GM12873 (cell line): ENCODE measurements around the gene KHSRP.

ENCODE experiments used
- TF ChIP-seq, protein P1 (sequence below): IDR thresholded peaks from 2 replicates; pipeline ENCODE4 v1.5.1; 2012; ENCODE audit warnings: low read depth, mild to moderate bottlenecking, moderate library complexity, low read length, control low read depth; ENCODE audit not compliant: insufficient read depth; ENCODE audit errors: missing control alignments

Gene KHSRP

GRCh38 chr19:6450166-6450565, 25.6 kb upstream of the KHSRP start:
- TF ChIP-seq, protein P1, sequence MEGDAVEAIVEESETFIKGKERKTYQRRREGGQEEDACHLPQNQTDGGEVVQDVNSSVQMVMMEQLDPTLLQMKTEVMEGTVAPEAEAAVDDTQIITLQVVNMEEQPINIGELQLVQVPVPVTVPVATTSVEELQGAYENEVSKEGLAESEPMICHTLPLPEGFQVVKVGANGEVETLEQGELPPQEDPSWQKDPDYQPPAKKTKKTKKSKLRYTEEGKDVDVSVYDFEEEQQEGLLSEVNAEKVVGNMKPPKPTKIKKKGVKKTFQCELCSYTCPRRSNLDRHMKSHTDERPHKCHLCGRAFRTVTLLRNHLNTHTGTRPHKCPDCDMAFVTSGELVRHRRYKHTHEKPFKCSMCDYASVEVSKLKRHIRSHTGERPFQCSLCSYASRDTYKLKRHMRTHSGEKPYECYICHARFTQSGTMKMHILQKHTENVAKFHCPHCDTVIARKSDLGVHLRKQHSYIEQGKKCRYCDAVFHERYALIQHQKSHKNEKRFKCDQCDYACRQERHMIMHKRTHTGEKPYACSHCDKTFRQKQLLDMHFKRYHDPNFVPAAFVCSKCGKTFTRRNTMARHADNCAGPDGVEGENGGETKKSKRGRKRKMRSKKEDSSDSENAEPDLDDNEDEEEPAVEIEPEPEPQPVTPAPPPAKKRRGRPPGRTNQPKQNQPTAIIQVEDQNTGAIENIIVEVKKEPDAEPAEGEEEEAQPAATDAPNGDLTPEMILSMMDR = no peak

GRCh38 chr19:6448045-6448444, 23.4 kb upstream of the KHSRP start:
- TF ChIP-seq, protein P1 = no peak

GRCh38 chr19:6446452-6446851, 21.8 kb upstream of the KHSRP start:
- TF ChIP-seq, protein P1 = no peak

DNA sequence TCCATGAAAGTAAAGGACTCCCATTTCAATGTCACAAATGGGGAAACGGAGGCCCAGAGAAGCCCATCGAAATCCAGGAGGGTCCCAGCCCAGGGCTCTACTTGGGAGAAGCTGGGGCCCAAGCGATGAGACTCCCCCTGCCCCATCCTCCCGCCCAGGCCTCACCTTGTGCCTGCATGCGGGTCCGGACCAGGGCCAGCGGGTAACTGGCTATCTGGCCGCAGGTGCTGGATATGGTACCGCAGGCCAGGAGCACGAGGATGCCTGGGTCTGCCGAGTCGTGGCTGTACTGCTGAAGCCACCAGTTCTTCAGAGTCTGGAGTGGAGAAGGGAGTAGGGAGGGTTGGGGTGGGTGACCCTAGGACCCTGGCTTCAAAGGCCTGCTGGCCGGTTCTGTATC, 19.4 kb upstream of the KHSRP start:
- TF ChIP-seq, protein P1 = no peak

DNA sequence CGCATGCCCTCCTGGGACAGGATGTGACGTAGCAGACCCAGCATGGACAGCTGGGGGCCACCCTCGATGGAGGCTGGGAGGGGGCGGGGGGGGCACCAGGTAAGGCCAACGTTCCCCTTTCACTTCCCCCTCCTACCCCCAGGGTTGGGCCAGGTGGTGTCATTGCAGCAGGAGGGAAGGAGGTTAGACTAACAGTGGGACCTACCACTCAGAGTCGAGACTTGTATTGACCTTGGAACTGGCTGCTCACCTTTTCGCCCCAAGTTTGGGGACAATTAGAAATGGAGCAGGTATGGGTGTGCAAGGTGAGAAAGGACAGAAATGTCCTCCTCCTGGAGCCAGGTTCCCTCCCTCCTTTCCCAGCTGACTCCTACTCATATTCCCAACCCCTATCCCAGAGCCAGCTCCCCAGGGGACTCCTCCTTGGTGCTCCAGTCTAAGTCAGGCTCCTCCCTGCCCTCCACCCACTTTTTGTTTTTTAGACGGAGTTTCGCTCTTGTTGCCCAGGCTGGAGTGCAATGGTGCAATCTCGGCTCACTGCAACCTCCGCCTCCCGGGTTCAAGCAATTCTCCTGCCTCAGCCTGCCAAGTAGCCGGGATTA, 17.6 kb upstream of the KHSRP start:
- TF ChIP-seq, protein P1 = no peak

DNA sequence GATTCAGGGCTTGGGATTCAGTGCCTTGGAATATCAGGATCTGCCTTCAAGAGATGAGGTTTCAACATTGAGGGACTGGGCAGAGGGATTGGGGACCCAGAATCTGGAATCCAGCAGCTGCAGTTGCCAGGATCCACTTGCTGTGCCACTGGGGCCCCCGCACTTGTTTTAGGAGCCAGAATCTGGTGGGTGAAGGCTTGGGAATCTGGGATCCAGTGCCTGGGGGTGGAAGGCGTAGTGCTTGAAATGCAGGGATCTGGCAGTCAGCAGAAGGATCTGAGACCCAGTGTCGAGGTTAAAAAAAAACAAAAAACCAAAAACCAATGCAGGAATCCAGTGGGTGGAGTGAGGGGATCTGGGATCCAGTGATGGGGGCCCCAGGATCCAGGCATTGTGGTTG, 16.3 kb upstream of the KHSRP start:
- TF ChIP-seq, protein P1 = no peak

- TF ChIP-seq, protein P1 = no peak
Measured at GRCh38 chr19:6439743-6440142, 15.1 kb upstream of the KHSRP start.

DNA sequence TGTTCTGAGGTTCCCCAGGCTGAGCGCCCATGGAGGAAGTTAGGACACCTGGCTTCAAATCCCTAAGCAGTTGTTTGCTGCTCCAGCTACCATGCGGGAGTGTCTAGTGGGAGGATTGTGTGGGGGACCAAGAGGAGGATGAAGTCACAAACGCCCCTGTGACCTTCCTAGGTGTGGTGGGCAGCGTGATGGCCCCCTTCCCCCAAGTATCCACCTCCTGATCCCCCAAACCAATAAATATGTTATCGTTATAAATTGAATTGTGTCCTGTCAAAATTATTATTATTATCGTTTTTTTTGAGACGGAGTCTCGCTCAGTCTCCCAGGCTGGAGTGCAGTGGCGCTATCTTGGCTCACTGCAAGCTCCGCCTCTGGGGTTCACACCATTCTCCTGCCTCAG, 9.1 kb upstream of the KHSRP start, which contains the start of gene SLC25A41:
Gene SLC25A41 (minus strand): TSS at position 101 of the 400 bp plus-strand sequence. CDS start 70 bp downstream, at position 31.
- TF ChIP-seq, protein P1 = no peak
